MCF 10A (cell line): ENCODE measurements around the gene ANKRD13D. TPM values are rescaled to one million over a fixed set of nuclear protein-coding genes. Genes with fewer than 3 reads are reported as not detected.
"Not testable (repeated sequence)": the region's sequence is repeated elsewhere in the genome, so short reads cannot be mapped to it uniquely, and the experiment has no call there.

Source experiments
- BruUV-seq: library from RNA; stranded (reverse); fragments of 400-500 nt; replicated peaks from 2 replicates; lab custom pipeline; 2021; lab: Mats Ljungman, UMichigan
- CTCF ChIA-PET: fragments of 300-600 bp; sonication (Branson Sonifier 250); formaldehyde crosslinking; extraction: SDS; loops from one replicate; lab custom pipeline; 2021; ENCODE audit warnings: antibody characterized with exemption, inconsistent platforms; lab: Yijun Ruan, JAX
- POLR2A ChIA-PET: fragments of 300-600, 350-650 bp; sonication (Branson Sonifier 250); formaldehyde crosslinking; extraction: SDS; loops from one replicate; lab custom pipeline; 2020; ENCODE audit warnings: antibody characterized with exemption, inconsistent platforms; lab: Yijun Ruan, JAX
- DNase-seq: peaks from one replicate; pipeline ENCODE4 v3.0.0-alpha.2; 2018; ENCODE audit not compliant: unreplicated experiment
- H3K27ac Mint-ChIP-seq: one replicate; pipeline ENCODE4 v1.8.0; 2022; ENCODE audit warnings: mild to moderate bottlenecking, low read depth, mixed read lengths; ENCODE audit not compliant: unreplicated experiment
- H3K27me3 Mint-ChIP-seq: one replicate; pipeline ENCODE4 v1.8.0; 2022; ENCODE audit warnings: mixed read lengths; ENCODE audit not compliant: insufficient read depth, unreplicated experiment
- H3K36me3 Mint-ChIP-seq: one replicate; pipeline ENCODE4 v1.8.0; 2022; ENCODE audit warnings: mild to moderate bottlenecking, moderate library complexity, mixed read lengths; ENCODE audit not compliant: insufficient read depth, unreplicated experiment
- H3K4me1 Mint-ChIP-seq: one replicate; pipeline ENCODE4 v1.8.0; 2022; ENCODE audit warnings: mixed read lengths; ENCODE audit not compliant: insufficient read depth, unreplicated experiment
- H3K4me3 Mint-ChIP-seq: one replicate; pipeline ENCODE4 v1.8.0; 2022; ENCODE audit warnings: mild to moderate bottlenecking, moderate library complexity, mixed read lengths; ENCODE audit not compliant: unreplicated experiment
- H3K9me3 Mint-ChIP-seq: one replicate; pipeline ENCODE4 v1.8.0; 2022; ENCODE audit warnings: mixed read lengths; ENCODE audit not compliant: unreplicated experiment
- CTCF ChIP-seq: fragments of 200-600 bp; IDR thresholded peaks from one replicate; pipeline ENCODE4 v1.8.0; 2022; ENCODE audit warnings: antibody characterized with exemption, mild to moderate bottlenecking; ENCODE audit not compliant: unreplicated experiment
- intact Hi-C: fragments of 100-400 bp; cut with micrococcal nuclease; formaldehyde crosslinking; loops from 2 replicates; pipeline ENCODE4 v1.14.1; 2022
- total RNA-seq: library from RNA; stranded (reverse); gene quantifications from 2 replicates; pipeline ENCODE4 v1.2.3, GENCODE V29; 2022

The ANKRD13D gene
- total RNA-seq, 1 experiment from 2014 or later: 39.7 TPM

- peaks cover 28% of the 10 kb centered on the region for H3K4me1 Mint-ChIP-seq
- no peaks in the 10 kb centered on the region for H3K9me3 Mint-ChIP-seq
- no peaks in the 10 kb centered on the region for H3K27me3 Mint-ChIP-seq
- ChIA-PET CTCF (interaction anchor here (0.5 to 6.9 kb wide), 30 partner anchors 11 to 346 kb away, joined by 3 to 104 read pairs (median 4); partner anchors contain the start of genes ANKRD13D, GRK2, POLD4 and SSH3), POLR2A (interaction anchor here (0.6 to 8.6 kb wide), 30 partner anchors 14 to 384 kb away, joined by 3 to 107 read pairs (median 4); partner anchors contain the start of genes ANKRD13D, GRK2, KDM2A and POLD4)
- intact Hi-C loops: loop anchor here (1.0 to 2.0 kb wide), 5 partner anchors 15 to 262 kb away; partner anchors contain the start of gene SSH3
- H3K36me3 Mint-ChIP-seq: peaks cover 11% of the 10 kb centered on the region
- peak; percentile 97 for DNase-seq
- no TSS peak for BruUV-seq
- H3K27ac Mint-ChIP-seq: peak overlapping the region; percentile 93
- H3K4me3 Mint-ChIP-seq: peak overlapping the region; percentile 99
- peak; percentile 87 for TF ChIP-seq CTCF
Measured at GRCh38 chr11:67317205-67317887, 28.2 kb downstream of the ANKRD13D start.

GRCh38 chr11:67317888-67318555 lies 28.9 kb downstream of the ANKRD13D start:
- DNase-seq: no peak
- Mint-ChIP-seq H3K4me3 (peak overlapping the region; percentile 99), H3K9me3 (no peaks in the 10 kb centered on the region), H3K27me3 (no peaks in the 10 kb centered on the region), H3K27ac (peak overlapping the region; percentile 93), H3K36me3 (peaks cover 6% of the 10 kb centered on the region), H3K4me1 (peaks cover 22% of the 10 kb centered on the region)
- intact Hi-C loops: loop anchor here (1.0 to 2.0 kb wide), 5 partner anchors 15 to 263 kb away; partner anchors contain the start of gene SSH3
- ChIA-PET CTCF (interaction anchor here (0.5 to 6.9 kb wide), 22 partner anchors 10 to 347 kb away, joined by 3 to 104 read pairs (median 5); partner anchors contain the start of genes ANKRD13D, GRK2 and SSH3), POLR2A (interaction anchor here (0.6 to 8.6 kb wide), 31 partner anchors 8 to 384 kb away, joined by 3 to 107 read pairs (median 4); partner anchors contain the start of genes ANKRD13D, GRK2, KDM2A and POLD4)
- TSS peak; percentile 28 for BruUV-seq
- no peak for TF ChIP-seq CTCF

- H3K27me3 Mint-ChIP-seq, BruUV-seq, DNase-seq, H3K9me3 Mint-ChIP-seq, intact Hi-C loops, H3K36me3 Mint-ChIP-seq: not testable (repeated sequence)
- peak overlapping the region; percentile 99 for H3K4me3 Mint-ChIP-seq
- ChIA-PET POLR2A (interaction anchor here (0.8 to 8.6 kb wide), 12 partner anchors 9 to 263 kb away, joined by 3 to 107 read pairs (median 26); partner anchors contain the start of genes ANKRD13D, GRK2, POLD4 and SSH3), CTCF (interaction anchor here (0.8 to 6.9 kb wide), 9 partner anchors 27 to 64 kb away, joined by 4 to 104 read pairs (median 10); partner anchors contain the start of gene POLD4)
- H3K4me1 Mint-ChIP-seq: peaks cover 15% of the 10 kb centered on the region
- H3K27ac Mint-ChIP-seq: peak overlapping the region; percentile 93
Measured at GRCh38 chr11:67318876-67319275, 29.8 kb downstream of the ANKRD13D start.

- DNase-seq: no peak
- Mint-ChIP-seq H3K27me3 (no peaks in the 10 kb centered on the region), H3K4me1 (peaks cover 11% of the 10 kb centered on the region), H3K36me3 (peaks cover 8% of the 10 kb centered on the region), H3K4me3 (no peak overlapping the region), H3K27ac (no peak overlapping the region), H3K9me3 (no peaks in the 10 kb centered on the region)
- no TSS peak for BruUV-seq
- CTCF ChIA-PET: interaction anchor here (1.1 to 6.9 kb wide), 8 partner anchors 26 to 266 kb away, joined by 4 to 104 read pairs (median 11); partner anchors contain the start of gene POLD4
- intact Hi-C loops: no loop called here
- POLR2A ChIA-PET: interaction anchor here (2.2 to 8.6 kb wide), 5 partner anchors 17 to 57 kb away, joined by 11 to 107 read pairs (median 28); partner anchors contain the start of genes ANKRD13D, POLD4 and SSH3
- TF ChIP-seq CTCF: no peak
Measured at GRCh38 chr11:67320011-67320410, 30.9 kb downstream of the ANKRD13D start.
